Loucy (cell line): ENCODE results near the gene FBXW8.

ENCODE experiments used
- EZH2phosphoT487 ChIP-seq: fragments of 200-600 bp; IDR thresholded peaks from 2 replicates; pipeline ENCODE4 v1.6.1; 2018; ENCODE audit warnings: antibody characterized with exemption, mild to moderate bottlenecking, moderate library complexity, borderline replicate concordance
- TF ChIP-seq, protein P1 (sequence below): fragments of 200-600 bp; sonication (generic); conservative IDR thresholded peaks from 2 replicates; pipeline ENCODE4 v1.5.1; 2014; ENCODE audit warnings: mild to moderate bottlenecking, antibody characterized with exemption, low read length

DNA sequence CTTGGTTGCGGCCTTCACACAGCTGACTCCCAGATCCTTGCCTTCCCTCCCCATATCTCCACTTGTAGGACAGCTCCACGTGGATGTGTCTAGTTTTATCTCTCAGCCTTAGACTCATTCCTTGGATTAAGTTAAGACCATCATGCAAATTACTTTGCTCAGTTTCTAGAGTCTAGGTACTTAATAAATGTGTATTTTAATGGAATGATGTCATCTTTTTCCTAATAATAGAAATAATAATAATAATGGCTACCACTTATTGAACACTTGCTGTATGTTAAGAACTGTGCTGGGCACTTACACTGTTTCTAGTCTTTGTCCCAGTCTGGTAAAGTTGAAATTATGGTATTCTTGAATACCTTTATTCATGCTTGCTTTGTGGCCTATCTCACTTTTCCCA is 37.5 kb downstream of the FBXW8 start:
- no peak for TF ChIP-seq EZH2phosphoT487
- TF ChIP-seq, protein P1, sequence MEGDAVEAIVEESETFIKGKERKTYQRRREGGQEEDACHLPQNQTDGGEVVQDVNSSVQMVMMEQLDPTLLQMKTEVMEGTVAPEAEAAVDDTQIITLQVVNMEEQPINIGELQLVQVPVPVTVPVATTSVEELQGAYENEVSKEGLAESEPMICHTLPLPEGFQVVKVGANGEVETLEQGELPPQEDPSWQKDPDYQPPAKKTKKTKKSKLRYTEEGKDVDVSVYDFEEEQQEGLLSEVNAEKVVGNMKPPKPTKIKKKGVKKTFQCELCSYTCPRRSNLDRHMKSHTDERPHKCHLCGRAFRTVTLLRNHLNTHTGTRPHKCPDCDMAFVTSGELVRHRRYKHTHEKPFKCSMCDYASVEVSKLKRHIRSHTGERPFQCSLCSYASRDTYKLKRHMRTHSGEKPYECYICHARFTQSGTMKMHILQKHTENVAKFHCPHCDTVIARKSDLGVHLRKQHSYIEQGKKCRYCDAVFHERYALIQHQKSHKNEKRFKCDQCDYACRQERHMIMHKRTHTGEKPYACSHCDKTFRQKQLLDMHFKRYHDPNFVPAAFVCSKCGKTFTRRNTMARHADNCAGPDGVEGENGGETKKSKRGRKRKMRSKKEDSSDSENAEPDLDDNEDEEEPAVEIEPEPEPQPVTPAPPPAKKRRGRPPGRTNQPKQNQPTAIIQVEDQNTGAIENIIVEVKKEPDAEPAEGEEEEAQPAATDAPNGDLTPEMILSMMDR, result no peak
